T1000 (cell line): Measurements from ENCODE around the gene WDR27.
"Not testable (repeated sequence)": the region's sequence is repeated elsewhere in the genome, so short reads cannot be mapped to it uniquely, and the experiment has no call there.

Experiments used
- DNase-seq: peaks from one replicate; lab custom pipeline; 2025; ENCODE audit warnings: mixed read lengths; lab: John Stamatoyannopoulos, UW

WDR27 gene

GRCh38 chr6:169709293-169709692, 7.5 kb upstream of the WDR27 start:
- DNase-seq: no peak

GRCh38 chr6:169707772-169708171, 5.9 kb upstream of the WDR27 start:
- no peak for DNase-seq

GRCh38 chr6:169702840-169703246, 1.0 kb upstream of the WDR27 start:
- DNase-seq: no peak

- no peak for DNase-seq
Measured at GRCh38 chr6:169701311-169701953, 397 bp downstream of the WDR27 start.

- no peak for DNase-seq
Measured at GRCh38 chr6:169700296-169700695, 1.5 kb downstream of the WDR27 start.

- not testable (repeated sequence) for DNase-seq
Measured at GRCh38 chr6:169697115-169697514, 4.7 kb downstream of the WDR27 start.

GRCh38 chr6:169695131-169695530, 6.7 kb downstream of the WDR27 start:
- no peak for DNase-seq

GRCh38 chr6:169692516-169692915, 9.3 kb downstream of the WDR27 start:
- DNase-seq: no peak

- no peak for DNase-seq
Measured at GRCh38 chr6:169691260-169691659, 10.6 kb downstream of the WDR27 start.

- peak; percentile 46 for DNase-seq
Measured at GRCh38 chr6:169689287-169689686, 12.5 kb downstream of the WDR27 start.

- no peak for DNase-seq
Measured at GRCh38 chr6:169685860-169686259, 16.0 kb downstream of the WDR27 start.

- no peak for DNase-seq
Measured at GRCh38 chr6:169684056-169684455, 17.8 kb downstream of the WDR27 start.

- no peak for DNase-seq
Measured at GRCh38 chr6:169678342-169678741, 23.5 kb downstream of the WDR27 start.

- no peak for DNase-seq
Measured at GRCh38 chr6:169677096-169677495, 24.7 kb downstream of the WDR27 start.

- DNase-seq: no peak
Measured at GRCh38 chr6:169675011-169675410, 26.8 kb downstream of the WDR27 start.

GRCh38 chr6:169671563-169671962, 30.3 kb downstream of the WDR27 start:
- DNase-seq: no peak

- DNase-seq: no peak
Measured at GRCh38 chr6:169669889-169670288, 31.9 kb downstream of the WDR27 start.

GRCh38 chr6:169669147-169669546, 32.7 kb downstream of the WDR27 start:
- DNase-seq: no peak

- DNase-seq: no peak
Measured at GRCh38 chr6:169668203-169668847, 33.5 kb downstream of the WDR27 start.

GRCh38 chr6:169667716-169668115, 34.1 kb downstream of the WDR27 start:
- no peak for DNase-seq

- no peak for DNase-seq
Measured at GRCh38 chr6:169666441-169666840, 35.4 kb downstream of the WDR27 start.

- DNase-seq: no peak
Measured at GRCh38 chr6:169665289-169665688, 36.5 kb downstream of the WDR27 start.

GRCh38 chr6:169664227-169664626, 37.6 kb downstream of the WDR27 start:
- no peak for DNase-seq

GRCh38 chr6:169663468-169663867, 38.4 kb downstream of the WDR27 start:
- no peak for DNase-seq
